Measurements from ENCODE around the gene TULP3. TPM values are rescaled to one million over a fixed set of nuclear protein-coding genes. Genes with fewer than 3 reads are reported as not detected.
A peak's percentile ranks its signal among the peaks of the same experiment; 100 is the strongest.

TULP3 gene
- total and polyA plus RNA-seq, 2 donors (not counting 3 experiments of a cell fraction or from before 2014, with no cell fraction given) = 30.8 to 31.0 TPM

DNA sequence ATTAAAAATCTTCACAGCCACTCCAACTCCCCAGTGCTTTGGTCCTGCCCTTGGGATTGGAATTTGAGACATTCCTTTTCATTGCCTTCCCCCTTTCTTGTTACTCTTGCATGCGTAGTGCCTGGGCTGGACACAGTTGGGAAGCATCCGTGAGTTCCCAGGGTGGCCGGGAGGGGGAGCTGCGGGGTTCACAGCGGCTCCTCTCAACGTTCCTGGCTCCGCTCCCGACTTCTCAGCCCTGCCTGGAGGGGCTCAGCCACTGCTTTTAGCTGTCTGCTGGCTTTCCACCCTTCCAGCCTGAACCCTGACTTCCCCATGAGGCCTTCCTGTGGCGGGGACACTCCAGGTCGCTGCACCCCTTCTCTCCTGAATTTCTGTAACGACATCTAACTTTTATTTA, 37.1 kb upstream of the TULP3 start:
- no peaks in the 10 kb centered on the region for H3K27me3 ChIP-seq (ENCODE audit: control insufficient read depth in 2 of 2, insufficient read depth in 2 of 2, low read length in 2 of 2)
- H3K36me3 ChIP-seq (ENCODE audit: control insufficient read depth in 2 of 2, extremely low read depth in 1 of 2, insufficient read depth in 2 of 2, low read length in 2 of 2) = peaks cover 0 to under 1% of the 10 kb centered on the region in 2 experiments
- H3K4me2 ChIP-seq (ENCODE audit: insufficient read depth, low read length) = no peak overlapping the region
- ChIA-PET POLR2A (no interaction called here), CTCF (interaction anchor here (0.5 to 3.2 kb wide), 31 partner anchors 9 to 939 kb away, joined by 3 to 38 read pairs (median 6); partner anchors contain the start of genes FOXM1, ITFG2, NRIP2 and RHNO1)
- H3K9ac ChIP-seq (replicated peaks; ENCODE audit: extremely low read depth, insufficient read depth, low read length) = no peak overlapping the region
- no peaks in the 10 kb centered on the region for H3K79me2 ChIP-seq (ENCODE audit: control insufficient read depth, insufficient read depth, low read length)
- DNase-seq (ENCODE audit: low read depth, low spot score) = peak; percentile 69
- peak; percentile 85 for FAIRE-seq
- no peak overlapping the region for H3K4me3 ChIP-seq (replicated peaks in 1 of 3; ENCODE audit: insufficient read depth in 1 of 3, low read depth in 1 of 3, low read length in 3 of 3)
- H4K20me1 ChIP-seq (replicated peaks; ENCODE audit: control insufficient read depth, extremely low read depth, insufficient read depth, low read length) = no peaks in the 10 kb centered on the region
- BruUV-seq (replicated peaks) = no TSS peak
- H3K4me1 ChIP-seq (ENCODE audit: control insufficient read depth, extremely low read depth, insufficient read depth, low read length) = peaks cover 4% of the 10 kb centered on the region
- H3K9me3 ChIP-seq (replicated peaks; ENCODE audit: control insufficient read depth, insufficient read depth, low read length) = no peaks in the 10 kb centered on the region
- no peaks in the 10 kb centered on the region for H3K9me1 ChIP-seq (replicated peaks; ENCODE audit: control insufficient read depth, extremely low read depth, insufficient read depth, low read length)
- intact Hi-C loops (cut with micrococcal nuclease) (loop anchor here (1.0 kb wide), 3 partner anchors 91 to 188 kb away; no protein-coding TSS in a partner anchor), dilution Hi-C loops (cut with MboI; ENCODE audit: extremely low pct_ligation_motif_present, low sequenced_read_pairs) (no loop called here)
- H3K27ac ChIP-seq (ENCODE audit: insufficient read depth, low read depth, low read length) = no peak overlapping the region
- no peak overlapping the region for H2AFZ ChIP-seq (ENCODE audit: low read depth, low read length)
- TF ChIP-seq, protein P1, sequence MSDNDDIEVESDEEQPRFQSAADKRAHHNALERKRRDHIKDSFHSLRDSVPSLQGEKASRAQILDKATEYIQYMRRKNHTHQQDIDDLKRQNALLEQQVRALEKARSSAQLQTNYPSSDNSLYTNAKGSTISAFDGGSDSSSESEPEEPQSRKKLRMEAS (IDR thresholded peaks at IDR 0.05; ENCODE audit: insufficient read depth, insufficient read length) = no peak
- TF ChIP-seq MYC (IDR thresholded peaks at IDR 0.05; ENCODE audit: low read depth, low read length) (no peak), POLR2AphosphoS5 (IDR thresholded peaks at IDR 0.05; ENCODE audit: insufficient read depth, low read depth, low read length) (peak; percentile 21), GATA2 (IDR thresholded peaks at IDR 0.05; ENCODE audit: insufficient read depth, insufficient read length, low read depth, low read length) (no peak), JUN (IDR thresholded peaks at IDR 0.05; ENCODE audit: borderline replicate concordance, insufficient read depth, insufficient read length, low read depth) (no peak), EZH2 (IDR thresholded peaks at IDR 0.05; ENCODE audit: borderline replicate concordance, low read depth, low read length, severe bottlenecking) (no peak), FOS (IDR thresholded peaks at IDR 0.05; ENCODE audit: borderline replicate concordance, insufficient read depth, low read length) (no peak), POLR2A (IDR thresholded peaks at IDR 0.05; ENCODE audit: low read depth, low read length) (no peak)
- TF ChIP-seq, protein P2, sequence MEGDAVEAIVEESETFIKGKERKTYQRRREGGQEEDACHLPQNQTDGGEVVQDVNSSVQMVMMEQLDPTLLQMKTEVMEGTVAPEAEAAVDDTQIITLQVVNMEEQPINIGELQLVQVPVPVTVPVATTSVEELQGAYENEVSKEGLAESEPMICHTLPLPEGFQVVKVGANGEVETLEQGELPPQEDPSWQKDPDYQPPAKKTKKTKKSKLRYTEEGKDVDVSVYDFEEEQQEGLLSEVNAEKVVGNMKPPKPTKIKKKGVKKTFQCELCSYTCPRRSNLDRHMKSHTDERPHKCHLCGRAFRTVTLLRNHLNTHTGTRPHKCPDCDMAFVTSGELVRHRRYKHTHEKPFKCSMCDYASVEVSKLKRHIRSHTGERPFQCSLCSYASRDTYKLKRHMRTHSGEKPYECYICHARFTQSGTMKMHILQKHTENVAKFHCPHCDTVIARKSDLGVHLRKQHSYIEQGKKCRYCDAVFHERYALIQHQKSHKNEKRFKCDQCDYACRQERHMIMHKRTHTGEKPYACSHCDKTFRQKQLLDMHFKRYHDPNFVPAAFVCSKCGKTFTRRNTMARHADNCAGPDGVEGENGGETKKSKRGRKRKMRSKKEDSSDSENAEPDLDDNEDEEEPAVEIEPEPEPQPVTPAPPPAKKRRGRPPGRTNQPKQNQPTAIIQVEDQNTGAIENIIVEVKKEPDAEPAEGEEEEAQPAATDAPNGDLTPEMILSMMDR (IDR thresholded peaks at IDR 0.05; ENCODE audit: extremely low read depth in 1 of 2, insufficient read depth in 1 of 2, low read depth in 1 of 2, low read length in 2 of 2) = peak; percentile 92 to 96

Data from endothelial cell of umbilical vein (primary cell).